Stimulated activated naive CD8-positive, alpha-beta T cell treated with anti-CD3 and anti-CD28 coated beads, Interleukin-15, Interleukin-2, amounts not matched to agents 100 U/mL and 50 U/mL, for 24 hours (primary cell): Measurements from ENCODE around the gene ACOXL.
A peak's percentile ranks its signal among the peaks of the same experiment; 100 is the strongest.

ENCODE experiments used
- ATAC-seq: fragments of 150-1000 bp; cut with Tn5 transposase; one replicate; pipeline ENCODE4 v1.10.0; 2021
- DNase-seq: peaks from one replicate; pipeline ENCODE4 v3.0.0; 2021

ACOXL gene

DNA sequence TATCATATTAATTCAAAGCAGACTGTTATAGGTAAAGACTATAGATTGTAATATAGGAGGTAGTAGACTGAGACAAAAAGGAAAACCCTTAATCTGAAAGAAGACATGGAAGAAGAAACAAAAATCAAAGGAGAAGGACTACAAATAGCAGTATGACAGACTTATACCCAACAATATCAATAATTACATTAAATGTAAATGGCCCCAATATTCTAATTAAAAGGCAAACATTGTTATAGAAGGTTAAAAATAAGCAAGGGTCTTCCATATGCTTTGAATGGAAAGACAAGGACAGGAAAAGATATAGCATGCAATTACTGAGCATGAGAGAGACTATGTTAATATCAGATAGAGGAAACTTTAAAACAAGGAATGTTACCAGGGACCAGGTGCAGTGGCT, 278.8 kb downstream of the ACOXL start:
- no peak for ATAC-seq
- DNase-seq = no peak

- no peak for DNase-seq
- peak; percentile 71 for ATAC-seq
These were observed 283.1 kb downstream of the ACOXL start for GRCh38 chr2:111015283-111015995.

DNA sequence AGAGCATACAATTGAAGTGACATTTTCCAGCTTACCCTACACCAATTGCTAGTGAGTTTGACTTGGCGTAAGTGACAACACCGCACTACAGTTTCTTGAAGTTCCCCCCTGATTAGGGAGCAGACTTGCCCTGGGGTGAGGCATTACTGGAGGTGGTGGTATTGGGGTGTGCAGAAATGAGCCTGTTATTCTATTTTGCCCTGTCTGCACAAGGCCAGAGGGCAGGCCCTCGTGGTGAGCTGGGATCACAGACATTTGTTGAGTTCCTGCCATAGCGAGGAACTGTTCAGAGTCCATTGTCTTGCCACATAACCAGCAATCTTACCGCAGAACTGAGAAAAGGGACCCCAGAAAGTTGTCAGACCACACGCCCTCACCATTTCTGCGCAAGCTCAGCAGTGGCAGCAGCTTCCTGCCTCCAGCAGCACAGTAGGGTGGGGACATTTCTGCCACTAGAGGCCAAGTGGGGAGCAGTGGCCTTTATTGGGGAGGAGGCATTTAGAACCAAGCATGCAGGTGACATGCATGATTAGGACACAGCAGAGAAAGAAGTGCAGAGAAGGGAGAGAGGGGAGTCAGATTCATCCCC, 284.8 kb downstream of the ACOXL start:
- DNase-seq (no peak), ATAC-seq (no peak)

- no peak for DNase-seq
- no peak for ATAC-seq
These were observed 285.5 kb downstream of the ACOXL start for GRCh38 chr2:111017909-111018308.

- DNase-seq = no peak
- ATAC-seq = no peak
These were observed 287.0 kb downstream of the ACOXL start for GRCh38 chr2:111019381-111019780.

DNA sequence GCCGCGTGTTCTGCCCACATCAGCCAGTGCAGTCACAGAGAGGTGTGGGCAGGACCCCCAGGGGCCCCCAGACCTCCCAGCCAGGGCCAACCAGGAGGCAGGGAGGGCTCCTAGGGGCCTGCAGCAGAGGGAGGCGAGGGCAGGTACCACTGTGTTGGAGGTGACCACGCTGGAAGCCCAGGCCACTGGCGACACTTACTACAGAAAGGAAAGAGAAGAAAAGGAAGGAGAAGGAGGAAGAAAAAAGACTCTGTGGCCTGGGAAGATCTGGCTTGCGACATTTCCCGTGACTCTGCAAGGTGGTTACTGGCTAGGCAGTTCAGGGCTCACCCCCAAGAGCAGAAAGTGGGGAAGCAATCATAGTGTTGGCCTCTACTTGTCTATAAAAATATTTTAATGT, 290.3 kb downstream of the ACOXL start:
- ATAC-seq (no peak), DNase-seq (no peak)

DNA sequence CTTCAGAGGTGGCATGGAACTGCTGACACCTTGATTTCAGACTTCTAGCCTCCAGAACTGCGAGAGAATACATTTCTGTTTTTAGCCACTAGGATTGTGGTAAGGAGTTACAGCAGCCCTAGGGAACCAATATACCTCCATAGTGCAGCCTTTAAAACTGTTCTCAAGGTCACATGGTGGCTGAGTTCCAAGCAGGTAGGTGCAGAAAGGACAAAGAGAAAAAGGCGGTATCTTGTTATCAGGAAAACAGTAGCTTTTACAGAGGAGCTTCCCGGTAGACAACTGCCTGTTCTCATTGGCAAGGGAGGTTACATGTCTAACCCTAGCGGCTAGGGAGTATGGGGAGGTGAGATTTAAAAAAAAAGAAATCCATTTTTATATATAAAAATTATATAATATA, 292.1 kb downstream of the ACOXL start:
- no peak for ATAC-seq
- DNase-seq = no peak

DNA sequence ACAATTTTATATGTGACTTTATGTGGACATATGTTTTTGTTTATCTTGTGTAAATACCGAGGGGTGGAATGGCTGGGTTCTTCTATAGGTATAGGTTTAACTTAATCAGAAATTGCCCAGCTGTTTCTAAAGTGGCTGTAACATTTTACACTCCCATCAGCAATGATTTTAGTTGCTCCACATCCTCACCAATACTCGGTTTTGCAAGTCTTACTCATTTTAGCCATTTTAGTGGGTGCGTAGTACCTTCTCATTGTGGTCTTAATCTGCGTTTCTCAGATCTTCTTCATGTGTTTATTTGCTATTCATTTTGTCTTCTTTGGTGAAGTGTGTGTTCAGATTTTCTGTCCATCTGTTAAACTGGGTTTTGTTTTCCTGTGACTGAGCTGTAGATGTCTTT, 292.9 kb downstream of the ACOXL start:
- peak; percentile 66 for ATAC-seq
- no peak for DNase-seq

DNA sequence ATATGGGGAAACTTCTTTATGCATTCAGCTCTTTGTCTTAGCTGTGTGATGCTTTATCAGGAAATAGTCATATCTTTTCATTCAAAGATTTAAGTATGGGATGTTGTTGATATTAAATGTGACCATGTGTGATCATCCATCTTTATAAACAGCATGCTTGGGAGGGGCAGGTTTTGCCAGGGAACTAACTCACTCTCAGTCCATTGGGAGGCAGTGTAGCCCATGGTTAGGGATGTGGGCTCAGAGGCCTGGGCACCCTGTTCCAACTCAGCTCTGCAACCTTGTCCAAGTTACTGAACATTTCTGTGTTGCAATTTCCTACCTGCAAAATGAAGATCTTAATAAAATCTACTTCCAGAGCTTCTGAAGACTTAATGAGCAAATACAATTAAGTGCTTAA, 296.3 kb downstream of the ACOXL start:
- DNase-seq = no peak
- no peak for ATAC-seq

- DNase-seq (no peak), ATAC-seq (no peak)
These were observed 297.0 kb downstream of the ACOXL start for GRCh38 chr2:111029181-111029927.

DNA sequence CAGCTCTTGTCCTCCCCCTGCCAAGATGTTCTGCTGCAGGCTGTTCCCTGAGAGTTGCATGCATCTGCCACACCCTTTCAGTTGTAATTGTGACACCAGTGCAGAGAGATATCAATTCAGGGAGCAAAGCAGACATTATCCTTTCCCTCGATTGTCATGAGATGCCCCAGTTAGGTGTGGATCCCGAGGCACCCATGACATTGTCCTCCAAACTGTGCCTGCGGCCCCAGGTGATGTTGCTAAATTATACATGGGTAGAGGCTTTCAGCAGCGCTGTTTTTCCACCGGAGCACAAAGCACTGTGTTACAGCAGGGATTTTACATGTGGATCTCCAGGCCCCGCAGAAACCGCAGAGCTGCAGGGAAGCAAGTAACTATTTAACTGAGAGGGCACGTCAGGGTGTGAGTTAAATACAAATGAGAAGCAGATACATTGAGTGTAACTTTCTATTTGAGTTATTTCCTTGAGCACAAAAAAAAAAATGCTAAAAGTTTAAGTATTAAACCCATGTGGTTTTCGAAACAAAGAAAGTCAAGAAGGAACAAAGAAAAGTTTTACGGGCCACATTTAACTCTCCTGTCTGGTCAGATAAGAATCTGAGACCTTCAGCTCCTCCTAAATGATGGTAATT, 298.0 kb downstream of the ACOXL start:
- DNase-seq = no peak
- no peak for ATAC-seq

DNA sequence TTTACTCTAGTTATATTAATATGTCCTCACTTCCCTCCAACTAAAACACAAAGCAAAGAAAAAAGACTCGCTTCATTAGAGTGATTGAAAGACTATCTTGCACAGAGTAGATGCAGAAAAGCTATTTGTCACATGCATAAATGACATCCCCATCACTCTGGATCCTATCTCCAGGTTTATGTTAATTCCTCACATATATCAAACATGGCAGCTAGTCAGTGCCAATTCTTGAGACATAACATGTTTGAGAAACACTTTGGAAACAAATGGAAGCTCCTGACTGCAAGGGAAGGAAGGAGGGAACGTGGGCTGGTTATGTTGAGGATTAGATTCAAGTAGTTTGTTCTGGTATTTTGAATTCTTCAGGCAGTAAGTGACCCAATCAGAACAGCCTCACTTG, 298.6 kb downstream of the ACOXL start:
- ATAC-seq = no peak
- no peak for DNase-seq

DNA sequence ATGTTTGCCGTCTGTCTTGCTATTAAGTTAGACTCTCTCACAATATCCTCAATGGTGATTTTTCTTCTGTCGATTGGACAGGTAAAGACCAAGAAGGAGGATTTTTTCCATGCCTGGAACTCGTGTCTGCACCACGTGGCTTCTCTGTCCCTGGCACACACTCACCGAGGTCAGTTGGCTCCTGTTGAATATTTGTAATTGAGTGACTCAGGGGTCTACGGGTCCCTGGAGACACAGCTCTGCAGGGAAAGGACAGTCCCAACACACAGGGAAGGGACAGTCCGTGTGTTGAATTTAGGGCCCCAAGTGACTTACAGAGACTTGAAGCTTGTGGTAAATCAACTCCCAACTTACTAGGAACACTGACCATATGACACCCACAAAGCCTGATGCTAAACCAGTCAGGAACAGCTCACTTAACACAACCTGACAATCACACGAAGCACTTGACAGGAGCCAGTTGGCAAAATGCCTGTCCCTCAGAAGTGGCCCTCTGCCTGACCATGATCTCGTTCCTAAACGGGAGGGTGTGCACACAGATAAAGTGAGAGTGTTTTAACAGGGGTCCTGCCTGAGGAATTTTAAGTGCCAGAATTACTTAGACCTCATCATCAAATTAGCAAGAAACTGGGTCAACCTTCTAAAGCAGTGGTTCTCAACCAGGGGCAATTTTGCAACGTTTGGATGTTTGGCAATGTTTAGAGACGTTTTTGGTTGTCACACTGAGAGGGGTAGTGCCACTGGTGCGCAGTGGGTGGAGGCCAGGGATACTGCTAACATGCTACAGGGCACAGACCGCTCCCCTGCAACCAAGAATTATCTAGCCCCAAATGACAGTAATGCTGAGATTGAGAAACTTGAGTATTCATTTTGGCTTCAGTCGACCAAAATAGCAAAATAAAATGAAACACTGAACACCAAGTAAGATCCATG, 299.4 kb downstream of the ACOXL start:
- no peak for DNase-seq
- ATAC-seq = no peak

DNA sequence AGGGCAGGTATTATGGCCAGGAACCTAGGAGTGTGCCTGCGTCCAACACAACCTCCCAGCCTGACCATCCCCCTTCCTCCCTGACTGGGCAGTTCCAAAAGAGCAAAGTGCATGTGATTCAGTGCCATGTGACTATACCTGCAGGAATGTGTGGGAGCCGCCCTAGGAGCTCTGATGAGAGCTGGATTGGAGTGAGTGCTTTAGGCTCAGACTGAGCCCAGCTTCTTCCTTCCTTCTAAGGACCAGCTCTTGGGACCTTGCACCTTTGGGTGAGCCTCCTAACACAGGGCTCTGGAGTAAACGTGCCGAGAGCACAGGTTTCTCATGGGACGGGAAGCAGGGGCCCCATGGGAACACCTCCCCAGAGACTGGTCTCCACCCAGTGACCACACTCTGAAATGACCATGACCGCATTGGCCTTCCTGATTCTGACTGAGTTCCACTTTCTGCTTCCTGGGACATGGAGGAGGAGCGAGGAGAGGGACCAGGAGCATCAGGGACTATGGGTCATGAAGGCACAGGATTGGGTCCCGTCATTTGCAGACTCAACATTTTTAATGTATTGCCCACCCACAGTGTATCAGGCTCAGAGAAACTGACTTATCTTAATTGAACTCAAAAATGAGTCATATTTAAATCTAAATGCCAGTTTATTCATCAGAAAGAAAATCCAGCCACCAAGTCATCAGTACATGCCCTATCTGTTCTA, 300.5 kb downstream of the ACOXL start:
- DNase-seq (no peak), ATAC-seq (peak; percentile 51)

DNA sequence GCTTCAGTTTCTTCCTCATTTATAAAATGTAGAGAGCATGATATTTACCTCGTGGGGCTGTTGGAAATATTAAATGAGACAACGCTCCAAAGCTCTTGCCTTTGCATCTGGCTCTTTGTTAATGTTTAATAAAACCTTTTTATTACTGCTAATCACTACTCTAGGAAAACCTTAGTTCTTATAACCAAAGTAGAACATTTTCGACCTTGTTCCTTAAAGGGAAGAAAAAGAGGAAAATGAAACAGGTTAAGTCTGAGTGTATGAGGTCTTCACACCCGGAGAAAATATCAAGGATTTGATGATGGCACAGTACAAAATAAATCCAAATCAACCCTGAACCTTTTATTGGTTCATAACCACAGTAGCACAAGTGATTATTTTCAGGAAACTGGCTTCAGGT, 301.8 kb downstream of the ACOXL start:
- ATAC-seq = no peak
- no peak for DNase-seq

DNA sequence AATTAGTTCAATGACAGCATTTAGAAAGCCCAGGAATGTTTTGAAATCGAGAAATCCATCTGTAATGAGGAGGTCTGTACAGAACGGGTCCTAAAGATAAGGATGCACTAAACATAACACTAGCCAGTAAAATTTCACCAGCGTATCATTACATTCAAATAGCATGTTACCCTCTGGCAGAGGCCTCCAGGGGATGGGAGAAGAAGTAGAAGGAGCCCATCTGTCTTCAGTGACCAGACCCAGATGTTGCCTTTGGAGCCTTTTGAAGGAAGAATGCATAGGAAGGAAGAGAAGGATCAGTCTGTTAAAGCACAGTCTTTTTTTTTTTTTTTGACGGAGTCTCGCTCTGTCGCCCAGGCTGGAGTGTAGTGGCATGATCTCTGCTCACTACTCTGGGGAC, 302.2 kb downstream of the ACOXL start:
- DNase-seq (no peak), ATAC-seq (no peak)

DNA sequence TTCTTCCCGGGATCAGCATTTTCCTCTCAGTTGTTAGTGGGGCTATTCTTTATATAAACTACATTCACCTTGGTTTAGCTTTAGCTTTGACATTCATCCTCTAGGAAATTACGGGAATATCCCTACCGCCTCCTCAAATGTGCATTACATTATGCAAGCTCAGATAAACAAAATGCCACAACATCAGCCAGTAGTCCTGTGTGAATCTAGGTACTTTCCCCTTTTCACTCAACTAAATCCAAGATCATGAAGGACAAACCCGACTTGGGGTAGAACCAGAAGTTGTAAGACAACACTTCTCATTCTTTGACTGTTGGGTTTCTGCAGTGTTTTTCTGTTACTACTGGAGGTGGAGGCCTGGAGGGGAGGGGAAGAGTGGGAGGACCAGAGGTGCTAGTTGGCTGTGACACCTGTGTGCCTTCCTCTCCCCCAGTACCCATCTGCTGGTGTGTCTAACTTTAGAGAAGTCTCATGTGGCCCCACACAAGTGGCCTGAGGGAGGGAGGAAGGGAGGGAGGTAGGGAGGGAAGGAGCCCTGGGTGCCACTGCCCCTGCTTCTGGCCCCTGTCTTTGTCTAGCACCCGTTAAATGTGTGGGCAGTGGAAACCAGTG, 303.6 kb downstream of the ACOXL start:
- ATAC-seq (no peak), DNase-seq (no peak)

- DNase-seq = no peak
- ATAC-seq = peak; percentile 48
These were observed 304.8 kb downstream of the ACOXL start for GRCh38 chr2:111037128-111037527.

GRCh38 chr2:111039628-111040383, 307.4 kb downstream of the ACOXL start:
- DNase-seq (no peak), ATAC-seq (no peak)
